ENCODE data around the gene TPGS1. TPM values are rescaled to one million over a fixed set of nuclear protein-coding genes. Genes with fewer than 3 reads are reported as not detected.
A peak's percentile ranks its signal among the peaks of the same experiment; 100 is the strongest.

Gene TPGS1
- total RNA-seq, 1 experiment from 2014 or later: 10.5 TPM

- no peak for DNase-seq (ENCODE audit: extremely low read depth, low read depth)
These were observed 10.7 kb downstream of the TPGS1 start for GRCh38 chr19:517721-518597.

- no peak for DNase-seq (ENCODE audit: extremely low read depth, low read depth)
These were observed 11.4 kb downstream of the TPGS1 start for GRCh38 chr19:518598-519231.

DNA sequence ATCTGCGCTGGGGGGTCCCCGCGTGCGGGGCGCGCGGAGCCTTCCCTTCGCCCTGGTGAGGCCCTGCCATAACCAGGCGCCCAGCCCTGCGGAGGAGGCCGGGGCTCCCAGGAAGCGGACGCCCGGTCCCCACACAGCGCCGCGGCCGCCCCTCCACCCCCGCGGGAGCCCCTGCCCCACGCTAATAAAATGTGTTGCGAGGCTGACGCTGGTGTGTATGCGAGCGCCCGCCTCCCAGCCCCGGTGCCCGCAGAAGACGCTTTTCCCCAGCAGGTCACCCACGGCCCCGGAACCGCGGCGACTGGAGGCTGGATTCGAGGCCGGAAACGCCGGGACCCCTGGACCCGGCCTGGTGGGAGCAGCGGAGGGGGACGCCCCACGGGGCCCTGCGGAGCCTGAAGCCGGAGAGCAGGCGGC is 12.2 kb downstream of the TPGS1 start:
- DNase-seq (ENCODE audit: extremely low read depth, low read depth): no peak

DNA sequence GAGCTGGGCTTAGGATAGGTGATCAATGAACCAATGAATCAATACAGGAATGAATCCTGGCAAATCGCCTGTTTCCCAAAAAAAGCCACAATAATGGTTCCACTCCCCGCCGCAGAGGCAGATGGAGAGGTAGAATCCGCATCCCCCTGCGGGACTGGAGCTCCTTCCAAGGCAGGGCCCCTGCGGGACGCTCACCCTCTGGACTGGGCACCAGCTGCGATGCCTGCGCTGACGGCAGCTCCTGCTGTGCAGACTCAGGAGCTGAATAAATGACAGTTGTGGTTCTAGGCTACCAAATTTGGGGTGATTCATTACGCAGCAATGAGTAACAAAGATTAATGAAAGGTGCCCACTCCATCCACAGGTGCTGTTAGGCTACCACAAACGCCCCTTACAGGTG is 15.4 kb downstream of the TPGS1 start:
- no peak for DNase-seq (ENCODE audit: extremely low read depth, low read depth)

DNA sequence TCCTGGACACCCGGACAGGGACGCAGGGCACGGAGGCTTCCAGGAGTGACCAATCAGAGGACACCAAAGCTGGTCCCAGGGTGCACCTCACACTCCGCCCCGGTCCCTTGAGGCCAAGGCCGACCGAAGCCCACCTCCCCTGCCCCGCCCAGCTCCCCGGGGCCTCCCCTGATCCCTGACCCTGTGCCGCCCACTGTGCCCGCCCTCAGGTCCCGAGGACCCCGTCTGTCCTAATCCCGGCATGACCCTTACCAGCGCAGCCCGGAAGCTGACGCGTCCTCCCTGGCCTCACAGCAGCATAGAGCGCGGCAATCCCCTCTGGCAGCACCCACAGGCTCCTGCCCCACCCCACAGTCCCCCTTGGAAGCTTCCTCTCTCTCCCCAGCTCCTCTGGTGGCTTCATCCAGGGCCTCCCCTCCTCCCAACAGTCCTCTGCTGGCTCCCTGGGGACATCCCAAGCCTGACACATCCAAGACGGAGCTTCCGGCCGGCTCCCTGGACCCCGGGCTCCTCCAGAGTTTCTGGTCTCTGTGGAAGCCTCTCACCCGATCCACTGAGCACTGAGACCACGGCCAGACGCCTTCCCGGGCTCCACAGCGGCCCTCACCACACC is 16.9 kb downstream of the TPGS1 start:
- DNase-seq (ENCODE audit: extremely low read depth, low read depth): peak; percentile 13

DNA sequence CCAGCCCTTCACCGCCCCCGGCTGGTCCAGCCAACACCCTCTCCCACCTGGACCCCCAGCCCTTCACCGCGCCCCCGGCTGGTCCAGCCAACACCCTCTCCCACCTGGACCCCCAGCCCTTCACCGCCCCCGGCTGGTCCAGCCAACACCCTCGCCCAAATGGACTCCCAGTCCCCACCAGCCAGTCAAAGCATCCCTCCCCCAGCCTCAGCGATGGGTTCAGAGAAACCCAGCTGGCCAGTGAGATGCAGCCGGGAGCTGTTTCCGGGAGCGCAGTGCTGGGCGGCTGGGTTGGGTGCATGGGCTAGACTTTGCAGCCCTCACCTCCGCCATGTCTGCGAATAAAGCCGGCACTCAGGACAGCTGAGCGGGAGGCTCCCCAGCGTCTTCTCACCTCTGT is 17.7 kb downstream of the TPGS1 start:
- DNase-seq (ENCODE audit: extremely low read depth, low read depth): no peak

DNA sequence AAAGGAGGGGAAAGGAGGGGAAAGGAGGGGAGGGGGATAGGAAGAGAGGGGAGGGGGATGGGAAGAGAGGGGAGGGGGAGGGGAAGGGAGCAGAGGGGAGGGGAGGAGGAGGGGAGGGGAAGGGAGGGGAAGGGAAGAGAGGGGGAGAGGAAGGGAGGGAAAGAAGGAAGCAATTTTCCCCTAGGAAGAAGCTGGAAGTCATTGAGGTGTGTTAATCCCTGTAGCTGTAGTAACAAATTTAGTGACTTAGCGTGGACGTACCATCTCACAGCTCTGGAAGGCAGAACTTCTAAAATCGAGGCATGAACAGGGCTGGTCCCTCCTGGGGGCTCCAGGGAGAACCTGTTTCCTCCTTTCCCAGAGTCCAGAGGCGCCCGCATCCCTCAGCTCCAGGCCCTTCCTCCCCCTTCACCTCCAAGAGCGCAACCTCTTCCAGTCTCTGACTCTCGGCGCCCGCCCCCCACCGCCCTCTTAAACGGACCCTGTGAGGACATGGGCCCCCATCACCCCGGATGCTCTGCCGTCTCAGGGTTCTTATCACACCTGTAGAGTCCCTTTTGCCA is 18.6 kb downstream of the TPGS1 start:
- DNase-seq (ENCODE audit: extremely low read depth, low read depth): no peak

- no peak for DNase-seq (ENCODE audit: extremely low read depth, low read depth)
These were observed 23.1 kb downstream of the TPGS1 start for GRCh38 chr19:530134-531008.

DNA sequence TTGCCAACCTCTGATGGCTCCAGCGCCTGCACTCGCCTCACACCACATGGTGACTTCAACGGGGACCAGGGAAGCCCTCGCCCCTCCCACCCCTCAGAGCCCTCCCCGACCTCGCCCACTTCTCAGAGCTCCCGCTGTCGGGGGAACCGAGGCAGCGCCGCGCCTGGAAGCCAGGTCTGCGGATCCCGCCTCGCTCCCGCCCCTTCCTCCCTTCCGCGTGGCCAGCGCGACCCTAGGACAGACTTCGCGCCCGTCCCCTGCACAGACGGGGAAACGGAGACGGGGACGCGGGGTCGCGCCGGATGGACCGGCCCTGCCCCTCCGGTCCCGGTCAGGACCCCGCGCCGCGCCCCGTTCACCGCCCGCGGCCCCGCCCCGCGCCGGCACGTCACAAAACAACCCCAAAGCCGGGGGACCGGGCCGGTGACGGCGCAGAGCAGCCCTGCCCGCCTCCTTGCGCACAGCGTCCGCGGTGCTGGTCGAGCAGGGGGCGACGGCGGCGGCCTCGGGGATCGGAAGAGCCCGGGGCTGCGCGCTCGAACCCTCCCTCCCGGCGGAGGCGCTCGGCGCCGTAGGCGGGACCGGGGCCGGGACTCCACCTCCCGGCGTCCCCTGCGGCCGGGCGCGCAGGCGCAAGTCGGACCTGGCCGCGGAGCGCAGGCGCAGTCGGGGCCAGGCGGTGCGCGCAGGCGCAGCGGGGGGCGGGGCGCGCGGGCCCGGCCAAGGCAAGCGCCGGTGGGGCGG is 23.9 kb downstream of the TPGS1 start:
- DNase-seq (ENCODE audit: extremely low read depth, low read depth): peak; percentile 71

GRCh38 chr19:531753-532560 is 24.7 kb downstream of the TPGS1 start, which contains the start of gene CDC34:
TSS of gene CDC34 (plus strand) at chr19:531760. CDS start at chr19:531932, 172 bp downstream.
- DNase-seq (ENCODE audit: extremely low read depth, low read depth): no peak

DNA sequence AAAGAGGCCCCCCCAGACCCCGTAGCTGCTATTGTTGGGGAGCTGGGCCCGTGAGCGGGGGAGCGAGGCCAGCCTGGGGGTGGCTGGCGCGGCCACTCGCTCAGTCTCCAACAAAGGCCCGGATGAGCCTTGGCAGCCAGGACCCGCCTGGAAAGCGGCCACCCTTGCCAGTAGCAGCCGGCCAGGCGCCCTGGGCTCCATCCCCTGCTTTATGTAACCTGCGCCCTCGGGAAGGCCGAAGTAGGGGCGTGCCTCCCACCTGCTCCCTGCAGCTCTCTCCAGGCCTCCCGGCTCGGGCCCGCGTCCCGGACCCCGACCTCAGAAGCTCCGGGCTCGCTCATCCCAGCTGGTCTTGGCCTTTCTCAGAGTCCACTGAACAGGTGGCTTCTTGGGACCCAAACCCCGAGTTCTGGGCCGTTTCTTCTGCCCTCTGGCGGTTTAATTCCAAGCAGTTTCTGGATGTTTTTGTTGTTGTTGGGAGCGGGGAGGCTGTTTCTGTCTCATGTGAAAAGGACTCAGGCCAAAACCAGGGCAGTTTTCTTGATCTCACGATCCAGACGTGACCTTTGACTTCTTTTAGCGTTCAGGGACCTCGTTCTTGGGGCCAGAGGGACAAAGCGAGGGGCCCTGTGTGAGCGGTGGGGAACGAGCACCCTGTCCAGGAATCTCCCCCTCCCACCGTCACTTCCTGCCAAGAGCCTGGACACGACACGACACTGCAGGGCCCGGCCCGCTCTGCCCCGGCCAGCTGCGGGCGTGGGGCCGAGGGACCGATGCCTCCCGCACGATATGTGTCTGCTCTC is 25.5 kb downstream of the TPGS1 start:
- peak; percentile 40 for DNase-seq (ENCODE audit: extremely low read depth, low read depth)

DNA sequence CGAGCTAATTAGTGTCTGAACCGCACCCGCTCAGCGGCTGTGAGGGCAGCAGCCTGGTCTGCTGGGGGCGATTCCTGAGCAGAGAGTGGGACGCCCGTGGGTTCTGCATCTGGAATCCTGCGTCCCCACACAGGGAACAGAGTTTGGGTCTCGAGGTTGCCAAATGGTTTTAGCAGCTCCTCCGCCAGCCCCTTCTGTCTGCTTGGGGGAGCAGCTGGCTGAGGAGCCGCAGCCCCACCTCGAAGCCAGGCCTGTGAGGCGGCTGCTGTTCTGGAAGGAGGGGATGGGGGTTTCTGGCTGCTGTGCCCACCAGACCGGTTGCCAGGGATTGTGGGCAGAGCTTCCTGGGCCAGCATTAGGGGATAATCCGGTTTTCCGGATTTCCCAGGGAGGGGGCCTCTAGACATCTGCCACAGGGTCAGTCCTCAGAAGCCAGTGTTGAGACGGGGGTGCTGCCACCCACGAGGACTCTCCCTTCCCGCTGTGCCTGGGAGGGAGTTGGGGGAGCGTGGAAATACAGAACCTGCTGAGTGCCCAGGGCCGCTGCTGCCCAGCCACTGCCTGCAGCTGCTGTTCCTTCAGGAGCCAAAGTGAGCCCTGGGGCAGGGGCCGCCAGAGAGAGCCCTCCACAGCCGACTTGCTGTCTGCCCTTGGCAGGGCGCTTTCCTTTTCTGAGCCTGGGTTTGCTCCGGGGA is 26.2 kb downstream of the TPGS1 start:
- no peak for DNase-seq (ENCODE audit: extremely low read depth, low read depth)

DNA sequence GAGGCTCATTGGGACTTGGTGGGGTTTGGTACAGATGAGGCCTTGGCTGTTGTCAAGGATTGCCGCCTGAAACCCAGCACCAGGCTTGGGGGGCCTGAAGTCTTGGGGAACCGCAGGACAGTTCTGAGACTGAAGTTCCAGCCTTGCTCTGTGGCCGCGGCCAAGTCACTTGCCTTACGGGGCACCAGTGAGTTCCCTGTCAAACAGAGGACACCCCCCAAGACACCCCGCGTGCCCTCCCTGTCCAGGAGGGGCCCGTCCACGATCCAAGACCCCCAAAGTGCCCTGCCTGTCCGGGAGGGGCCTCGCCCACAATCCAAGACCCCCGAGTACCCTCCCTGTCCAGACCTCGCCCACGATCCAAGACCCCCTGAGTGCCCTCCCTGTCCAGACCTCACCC is 26.8 kb downstream of the TPGS1 start:
- DNase-seq (ENCODE audit: extremely low read depth, low read depth): no peak

GRCh38 chr19:535017-535835 is 27.9 kb downstream of the TPGS1 start:
- no peak for DNase-seq (ENCODE audit: extremely low read depth, low read depth)

GRCh38 chr19:536031-536880 is 29.0 kb downstream of the TPGS1 start:
- no peak for DNase-seq (ENCODE audit: extremely low read depth, low read depth)

All from NCI-H460 (cell line).